KG1 (cell line): ENCODE measurements around the gene CTRB1.
"Not testable (repeated sequence)": the region's sequence is repeated elsewhere in the genome, so short reads cannot be mapped to it uniquely, and the experiment has no call there.

ENCODE experiments used
- DNase-seq: peaks from one replicate; lab custom pipeline; 2025; lab: John Stamatoyannopoulos, UW

Gene CTRB1

DNA sequence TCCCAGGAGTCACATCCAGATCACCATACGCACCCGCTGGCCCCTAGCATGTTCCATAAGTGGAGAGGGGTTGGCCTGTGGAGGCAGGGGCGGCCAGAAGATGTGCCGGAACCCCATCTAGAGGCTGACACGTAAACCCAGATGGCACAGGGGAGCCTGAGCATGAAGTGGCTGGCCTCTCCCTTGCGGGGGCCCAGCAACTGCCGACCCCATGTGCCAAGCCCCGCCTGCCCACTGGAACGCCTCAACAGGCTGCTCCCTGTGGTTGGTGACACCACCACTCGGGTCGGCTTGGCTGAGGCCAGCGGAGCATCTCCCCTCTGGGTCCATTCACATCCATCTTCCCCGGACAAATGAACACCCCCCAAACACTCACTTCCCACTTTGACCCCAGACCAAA lies 23.2 kb downstream of the CTRB1 start:
- no peak for DNase-seq

DNA sequence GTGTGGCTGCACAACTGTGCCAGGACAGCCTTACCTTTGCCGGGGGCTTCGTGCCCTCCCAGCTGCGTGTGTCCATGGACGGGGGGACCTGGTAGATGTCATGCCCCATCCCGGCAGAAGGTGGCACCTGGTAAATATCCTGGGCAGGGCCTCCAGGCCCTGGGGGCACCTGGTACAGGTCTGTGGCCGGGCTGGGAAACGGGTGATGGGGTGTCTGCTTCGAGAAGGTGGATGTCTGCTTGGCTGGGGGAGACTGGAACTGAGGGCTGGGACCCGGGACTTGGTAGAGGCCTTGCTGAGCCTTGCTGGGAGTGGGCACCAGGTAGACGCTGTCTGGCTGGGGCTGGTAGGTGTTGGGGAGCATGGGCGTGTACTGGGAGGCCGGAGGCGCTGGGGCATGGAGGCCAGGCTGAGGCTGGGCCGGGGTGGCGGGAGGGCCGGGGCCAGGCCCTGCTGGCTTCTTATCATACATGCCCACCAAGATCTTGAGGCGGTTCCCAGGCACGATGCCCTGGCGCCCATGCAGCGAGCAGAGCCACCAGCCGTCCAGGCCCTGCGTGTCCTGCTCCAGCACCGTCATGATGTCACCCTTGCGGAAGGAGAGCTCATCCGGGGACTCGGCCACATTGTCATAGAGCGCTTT lies 23.8 kb downstream of the CTRB1 start:
- DNase-seq = not testable (repeated sequence)

DNA sequence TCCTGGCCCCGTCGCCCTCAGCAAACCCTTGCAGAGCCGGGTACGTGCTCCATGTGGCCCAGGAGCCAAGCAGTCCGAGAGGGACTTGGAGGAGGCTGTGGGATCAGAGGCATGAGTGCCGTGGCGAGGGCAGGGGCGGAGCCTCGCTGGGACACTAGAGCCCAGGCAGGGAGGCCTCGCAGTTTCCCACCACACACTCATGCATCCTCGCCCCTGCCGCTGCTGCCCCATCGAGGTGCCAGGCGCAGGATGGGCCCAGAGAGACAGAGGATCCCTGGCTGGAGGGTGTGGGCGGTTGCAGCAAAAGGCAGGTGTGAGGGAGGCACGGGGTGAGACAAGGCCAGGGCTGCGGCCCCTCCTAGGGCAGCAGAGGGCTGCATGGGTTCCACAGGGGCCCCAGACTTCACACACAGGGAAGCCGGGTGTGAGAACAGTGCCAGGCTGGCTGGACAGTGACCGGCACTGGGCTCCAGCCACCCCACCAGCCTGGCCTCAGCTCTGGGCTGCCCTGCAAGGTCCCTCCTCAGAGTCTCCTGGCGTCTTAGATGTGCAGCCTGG lies 25.0 kb downstream of the CTRB1 start:
- DNase-seq = no peak

DNA sequence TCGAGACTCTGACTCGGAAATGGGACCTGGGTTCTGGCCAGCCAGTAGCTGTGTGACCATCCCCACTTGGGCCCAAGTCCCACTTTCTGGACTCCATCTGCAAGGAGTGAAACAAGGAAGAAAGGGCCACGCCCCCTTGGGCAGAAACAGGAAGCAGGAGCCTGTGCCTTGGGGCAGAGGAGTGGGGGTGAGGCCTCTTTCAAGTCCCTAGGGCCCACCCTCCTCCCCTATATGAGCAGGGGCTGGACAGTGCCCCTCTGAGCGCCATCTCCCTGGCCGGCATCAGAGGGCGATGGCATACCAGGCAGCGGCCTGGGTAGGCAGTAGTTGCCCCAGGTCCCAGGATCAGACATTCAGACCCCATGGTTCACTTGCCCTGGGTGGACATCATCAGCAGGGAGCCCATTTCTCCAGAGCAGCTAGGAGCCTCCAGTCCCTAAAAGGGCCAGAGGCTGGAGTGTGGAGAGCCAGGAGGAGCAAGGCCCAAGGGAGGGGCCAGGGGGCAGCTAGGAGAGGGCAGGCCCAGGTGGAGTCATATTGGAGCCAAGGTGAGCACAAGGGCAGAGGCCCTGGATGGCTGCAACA lies 25.5 kb downstream of the CTRB1 start:
- no peak for DNase-seq

DNA sequence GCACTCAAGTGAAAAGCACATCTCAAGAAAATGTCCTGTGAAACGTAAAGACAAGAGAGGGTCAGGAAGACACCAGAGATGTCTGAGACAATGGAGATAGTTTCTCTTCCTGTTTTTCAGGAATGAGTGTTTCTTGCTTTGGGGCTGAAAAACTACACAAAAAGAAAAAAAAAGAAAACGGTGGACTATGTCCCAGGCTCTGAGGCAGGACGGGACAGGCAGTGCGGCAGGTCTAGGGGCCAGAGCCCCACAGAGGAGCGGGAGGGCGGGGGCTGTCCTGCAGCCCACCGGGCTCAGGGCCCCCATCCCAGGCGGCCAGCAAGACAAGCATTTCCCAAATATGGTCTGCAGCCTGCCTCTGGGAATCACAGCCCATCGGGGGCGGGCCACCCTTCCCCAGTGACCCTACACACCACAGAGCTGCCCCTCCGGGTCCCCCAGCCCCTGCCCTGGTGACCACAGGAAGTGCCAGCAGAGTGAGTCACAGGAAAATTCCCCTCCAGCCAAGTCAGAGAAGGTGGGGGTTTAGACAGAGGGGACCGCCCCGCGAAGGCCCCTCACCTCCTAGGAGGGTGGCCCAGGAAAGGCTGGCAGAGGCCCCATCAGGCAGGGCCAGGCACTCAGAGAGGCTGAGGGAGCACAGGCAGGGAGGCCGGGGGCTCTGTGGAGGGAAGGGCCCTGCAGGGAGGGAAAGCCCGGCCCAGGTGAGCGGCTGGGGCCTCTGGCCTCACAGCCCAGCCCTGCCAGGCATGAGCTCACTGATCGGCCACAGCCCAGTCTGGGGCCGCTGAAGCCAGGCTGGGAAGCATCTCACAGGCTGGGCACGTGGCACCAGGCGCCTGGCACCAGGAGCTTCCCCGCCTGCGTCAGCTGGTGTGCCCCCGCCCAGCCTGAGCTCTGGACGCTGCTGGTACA lies 26.3 kb downstream of the CTRB1 start:
- no peak for DNase-seq

DNA sequence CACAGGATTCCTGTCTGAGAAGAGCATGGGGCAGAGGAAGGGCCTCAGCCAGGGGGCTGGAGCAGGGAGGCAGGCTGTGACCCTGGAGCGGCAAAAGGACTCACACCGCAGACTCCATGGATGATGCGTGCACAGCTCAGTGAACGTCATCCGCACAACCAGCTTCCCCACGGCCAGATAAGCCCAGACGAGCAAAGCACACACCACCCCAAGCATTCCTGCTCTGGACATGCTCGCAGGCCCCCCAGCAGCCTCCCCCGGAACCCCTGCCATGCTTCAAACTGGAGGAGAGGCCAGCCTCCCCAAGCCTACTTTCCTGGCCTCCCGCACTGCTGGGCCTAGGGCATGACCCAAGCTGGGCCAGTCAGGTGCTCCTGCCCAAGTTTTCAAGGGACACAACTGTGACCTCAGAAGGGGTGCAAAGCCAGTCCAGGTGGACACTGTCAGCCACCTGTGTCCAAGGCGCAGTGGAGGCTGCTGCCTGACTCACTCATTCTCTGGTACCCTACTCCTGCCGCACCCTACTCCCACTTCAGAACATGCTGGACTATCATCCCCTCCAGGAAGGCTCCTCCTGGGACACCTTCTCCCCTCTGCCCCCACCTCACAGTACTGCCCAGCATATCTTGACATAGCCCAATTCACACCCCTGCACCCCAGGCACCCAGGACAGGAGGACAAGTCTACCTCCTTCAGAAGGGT lies 27.9 kb downstream of the CTRB1 start:
- DNase-seq = no peak

DNA sequence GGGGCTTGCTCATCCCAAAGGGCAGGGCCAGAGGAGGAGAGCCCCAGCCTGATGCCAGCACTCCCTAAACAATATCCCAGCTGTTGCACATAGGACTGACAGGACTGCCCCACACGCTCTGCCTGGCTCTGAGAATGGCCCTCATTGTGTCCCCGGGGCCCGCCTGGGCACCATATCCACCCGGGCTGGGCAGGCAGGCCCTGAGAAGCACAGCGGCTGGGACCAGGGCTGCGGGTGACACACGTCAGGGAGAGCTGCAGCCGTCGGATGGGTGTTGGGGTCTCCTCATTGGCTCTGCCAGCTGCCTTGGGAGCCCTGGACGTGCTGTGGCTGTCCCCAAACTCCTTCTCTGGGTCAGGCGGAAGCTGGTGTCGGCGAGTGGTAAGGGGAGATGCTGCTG lies 28.5 kb downstream of the CTRB1 start:
- DNase-seq = no peak

DNA sequence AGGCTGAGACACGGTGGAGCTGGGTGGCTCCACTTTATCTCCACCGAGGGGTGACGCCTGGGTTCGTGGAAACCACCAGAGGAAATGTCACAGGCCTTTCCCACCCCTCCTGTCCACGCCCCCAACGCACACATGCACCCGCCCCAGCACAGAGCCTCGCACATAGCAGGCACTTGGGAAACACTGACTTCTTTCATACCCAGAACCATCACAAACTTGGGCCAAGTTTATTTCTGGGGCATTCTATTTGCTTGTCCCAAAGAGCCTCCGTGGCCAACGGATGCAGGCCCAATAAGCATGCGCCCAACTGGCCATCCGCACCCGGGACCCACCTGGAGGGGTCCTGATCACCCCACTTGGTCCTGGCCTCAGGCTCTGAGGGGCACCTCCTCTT lies 29.4 kb downstream of the CTRB1 start:
- no peak for DNase-seq

DNA sequence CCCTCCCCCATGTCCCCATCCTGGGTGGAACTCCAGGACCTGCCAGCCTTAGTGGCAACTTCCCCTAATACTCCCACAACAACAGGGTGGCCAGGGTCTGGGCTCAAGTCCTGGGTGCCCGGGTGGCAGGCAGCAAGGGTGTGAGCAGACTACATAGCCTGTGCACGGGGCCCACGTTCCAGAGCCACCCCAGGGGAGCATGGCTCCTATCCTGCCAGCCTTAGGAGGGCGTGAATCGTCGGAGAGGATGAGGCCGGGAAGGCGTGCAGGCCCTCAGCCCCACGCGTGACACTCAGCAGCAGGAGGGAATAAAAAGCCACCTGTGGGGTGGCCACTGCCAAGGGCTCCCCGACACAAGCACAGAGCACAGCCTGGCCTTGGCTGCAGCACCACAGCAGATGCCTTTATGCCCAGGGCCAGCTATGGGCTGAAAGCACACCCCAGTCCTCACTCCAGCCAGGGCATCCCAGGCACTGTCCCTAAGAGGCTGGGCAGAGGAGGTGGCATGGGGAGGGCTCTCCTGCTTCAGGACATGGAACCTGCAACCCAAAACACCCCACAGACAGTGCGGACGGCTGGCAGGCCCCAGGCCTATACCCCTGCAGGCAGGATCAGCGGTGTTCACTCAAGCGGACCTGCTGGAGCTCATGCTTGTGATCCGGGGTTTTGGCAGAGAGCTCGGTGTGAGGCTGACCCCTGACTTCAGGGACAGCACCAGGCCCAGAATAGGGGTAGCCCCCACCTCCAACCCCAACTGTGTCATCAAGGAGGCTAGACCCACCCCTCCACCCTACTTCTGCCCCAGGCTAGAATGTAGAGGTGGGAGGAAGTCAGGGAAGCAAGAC lies 30.0 kb downstream of the CTRB1 start:
- DNase-seq = no peak

DNA sequence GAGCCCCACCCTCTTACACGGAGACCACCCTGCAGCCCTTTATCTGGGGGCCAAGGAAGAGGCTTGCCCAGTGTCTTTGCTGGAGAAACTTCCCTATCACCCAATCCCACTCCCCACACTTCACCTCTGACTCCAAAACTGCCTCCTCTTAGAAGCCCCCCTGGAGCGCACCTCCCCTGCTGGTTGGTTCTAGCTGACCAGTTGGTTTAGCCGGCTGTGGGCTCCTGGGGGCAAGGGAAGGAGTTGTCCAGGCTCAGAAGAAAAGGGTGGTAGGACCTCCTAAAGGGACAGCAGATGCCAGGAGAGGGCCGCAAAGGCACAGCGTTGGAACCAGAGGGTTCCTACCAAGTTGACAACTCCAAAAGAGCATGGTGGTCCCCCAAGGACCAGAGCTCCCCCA lies 30.7 kb downstream of the CTRB1 start:
- DNase-seq = no peak

DNA sequence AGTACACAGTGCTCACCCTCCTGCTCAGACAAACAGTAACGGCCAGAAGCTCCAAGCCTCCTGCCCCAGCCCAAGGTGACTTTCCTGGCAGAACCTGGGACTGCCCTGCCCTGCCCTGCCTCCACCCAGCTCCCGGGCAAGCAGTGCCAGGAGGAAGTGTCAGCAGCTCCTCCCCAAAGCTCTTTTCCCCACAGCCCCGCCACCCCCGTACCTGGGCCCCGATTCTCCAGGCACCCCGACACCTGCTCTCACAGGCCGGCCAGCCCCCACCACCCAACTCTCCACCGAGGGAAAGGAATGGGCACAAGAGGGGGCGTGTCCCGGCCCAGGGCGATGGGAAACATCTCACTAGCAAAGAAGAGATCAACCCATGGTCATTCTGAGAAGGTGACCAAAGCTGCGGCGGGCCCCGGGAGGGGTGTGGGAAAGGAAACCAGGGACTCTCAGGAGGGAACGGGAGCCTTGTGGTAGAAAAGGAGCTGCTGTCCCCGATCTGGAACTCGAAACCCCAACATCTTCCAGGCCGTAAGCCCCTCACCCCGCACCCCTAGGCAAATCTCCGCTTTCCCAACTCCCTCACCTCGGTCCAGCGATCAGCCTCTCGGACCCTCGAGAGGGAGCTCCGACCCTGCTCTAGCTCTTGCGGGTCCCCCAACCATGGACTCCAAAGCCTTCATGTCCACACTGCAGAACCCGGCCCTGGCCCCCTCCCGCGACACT lies 31.5 kb downstream of the CTRB1 start:
- no peak for DNase-seq

DNA sequence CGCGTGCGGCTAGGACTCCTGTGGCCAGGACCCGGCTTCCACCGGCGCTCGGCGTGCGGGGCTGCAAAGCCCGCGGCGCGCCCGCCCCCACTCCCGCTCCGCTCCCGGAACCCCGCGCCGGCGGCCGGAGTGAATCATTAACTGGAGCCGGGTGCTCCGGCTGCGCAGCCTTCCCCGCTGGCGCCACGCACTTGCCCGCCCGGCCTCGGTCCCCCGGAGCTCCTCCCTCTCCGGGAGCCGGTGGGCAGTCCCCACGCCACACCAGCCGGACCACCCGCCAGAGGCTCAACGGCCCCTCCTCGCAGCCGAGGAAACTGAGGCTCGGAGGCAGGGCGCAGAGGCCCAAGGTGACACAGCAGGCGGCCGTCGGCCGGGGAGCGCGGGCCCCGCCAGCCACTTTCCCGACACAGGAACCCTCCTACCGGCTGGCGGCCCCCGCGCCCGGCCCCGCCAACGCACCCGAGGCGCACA lies 32.1 kb downstream of the CTRB1 start:
- DNase-seq = no peak

DNA sequence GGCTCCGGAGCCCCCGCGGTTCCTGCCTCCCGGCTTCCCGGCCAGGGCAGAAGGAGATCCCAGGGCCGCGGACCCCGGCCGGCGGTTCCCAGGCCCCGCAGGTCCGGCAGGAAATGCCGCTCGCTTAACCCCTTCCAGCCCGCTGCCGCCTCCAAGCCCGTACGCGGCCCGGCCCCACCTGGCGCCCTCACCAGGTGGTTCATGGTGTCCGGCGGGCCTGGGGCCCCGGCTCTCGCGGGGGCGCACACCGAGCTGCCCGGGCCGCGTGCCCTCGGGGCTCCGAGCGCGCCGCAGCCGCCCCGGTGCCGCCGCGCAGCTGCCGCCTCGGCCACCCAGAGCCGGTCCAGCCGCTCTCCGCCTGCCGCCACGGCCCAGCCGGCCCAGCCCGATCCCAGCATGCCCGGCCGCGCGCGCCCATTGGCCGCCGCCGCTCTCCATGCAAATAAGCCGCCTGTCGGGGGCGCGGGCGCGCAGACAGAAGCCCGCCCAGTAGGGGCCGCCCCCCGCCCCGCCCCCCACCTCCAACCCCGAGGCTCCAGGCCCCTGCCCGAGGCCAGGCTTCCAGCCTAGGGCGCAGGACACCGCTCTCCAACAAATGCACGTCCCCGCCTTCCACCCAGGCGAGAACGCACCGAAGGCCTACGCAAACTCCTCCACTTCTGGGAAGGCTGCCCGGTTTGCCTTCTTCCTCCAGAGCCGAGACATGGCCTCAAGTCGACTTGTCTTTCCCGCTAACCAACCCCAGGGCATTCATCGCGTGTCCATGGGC lies 32.7 kb downstream of the CTRB1 start, which contains the start of gene BCAR1:
TSS of gene BCAR1 (minus strand) at position 345 of the 769 bp plus-strand sequence. CDS start at position 203, 142 bp downstream.
- DNase-seq = no peak

DNA sequence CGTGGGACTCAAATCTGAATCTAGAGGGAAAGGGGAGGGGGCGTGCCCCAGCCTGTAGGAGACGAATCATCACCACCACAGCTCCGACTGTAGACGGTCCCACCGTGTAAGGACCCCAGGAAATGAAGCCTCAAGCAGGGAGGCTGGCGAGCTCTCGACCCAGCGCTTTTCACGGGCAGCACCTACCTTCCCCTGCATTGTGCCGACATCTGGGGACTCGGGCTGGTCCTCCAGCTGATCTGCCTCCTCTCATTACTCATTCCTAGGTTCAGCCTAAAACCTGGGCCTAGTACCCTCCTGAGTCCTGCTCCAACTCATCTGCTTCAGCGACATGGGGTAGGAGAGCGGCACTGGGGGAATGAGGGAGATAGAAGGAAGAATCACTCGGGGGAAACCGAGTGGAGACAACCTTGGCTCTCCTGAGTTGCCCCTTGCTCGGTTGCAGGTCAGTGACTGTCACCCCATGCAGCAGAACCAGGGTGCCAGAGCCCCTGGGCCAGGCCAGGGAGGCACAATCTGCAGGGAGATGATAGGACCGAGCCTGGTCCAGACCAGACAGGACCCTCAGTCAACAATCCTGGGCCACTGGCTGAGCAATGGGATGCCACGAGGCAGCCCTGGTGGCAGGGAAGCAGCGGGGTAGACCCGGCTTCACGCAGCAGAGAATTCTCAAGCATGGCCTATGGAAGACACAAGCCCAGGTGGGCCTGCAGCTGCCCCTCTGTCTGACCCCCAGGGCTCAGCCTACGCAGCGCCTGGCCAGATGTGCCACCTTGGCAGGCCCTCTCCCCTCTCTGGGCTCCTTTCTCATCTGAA lies 33.5 kb downstream of the CTRB1 start:
- DNase-seq = no peak

DNA sequence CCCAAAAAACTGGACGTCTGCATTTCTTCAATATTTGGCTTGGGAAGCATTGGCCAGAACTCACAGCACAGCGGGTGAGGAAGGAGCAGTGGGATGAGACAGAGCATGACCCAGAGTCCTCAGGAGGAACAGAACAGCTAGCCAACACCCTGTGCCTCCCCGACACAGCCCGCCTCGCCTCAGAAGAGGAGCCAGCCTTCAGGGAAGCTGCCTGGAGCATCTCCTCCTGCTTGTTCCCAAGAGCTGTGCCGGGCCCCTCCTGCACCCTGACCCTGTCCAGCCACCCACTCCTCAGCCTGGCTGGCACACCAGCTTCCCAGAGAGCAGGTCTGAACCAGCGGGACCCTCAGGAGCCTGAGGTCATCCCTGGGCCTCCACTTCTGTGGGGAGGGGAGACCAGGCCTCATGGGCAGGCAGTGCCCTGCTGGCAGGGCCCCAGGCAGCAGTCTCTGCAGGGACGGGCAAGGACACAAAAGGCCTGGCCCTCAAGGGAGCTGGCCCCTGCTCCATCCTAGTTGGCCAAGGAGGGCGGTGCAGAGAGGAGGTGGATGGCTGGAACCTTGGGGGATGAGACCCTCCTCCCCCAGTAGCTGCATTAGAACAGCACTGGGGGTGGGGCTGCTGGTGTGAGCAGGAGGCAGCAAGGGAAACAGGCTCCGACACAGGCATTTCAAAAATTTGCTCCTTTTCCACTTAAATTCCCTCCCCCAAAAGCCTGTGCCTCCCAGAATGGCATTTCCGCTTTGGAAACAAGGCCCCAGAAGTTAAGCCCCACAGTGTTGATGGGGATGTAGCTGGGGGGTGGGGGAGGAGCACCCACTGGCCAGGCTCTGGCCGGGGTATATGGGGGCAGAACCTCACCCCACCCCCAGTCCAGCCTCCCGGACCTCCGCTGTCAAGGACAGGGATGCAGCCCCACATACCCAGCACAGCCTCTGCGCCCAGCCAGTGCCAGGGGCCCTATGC lies 34.4 kb downstream of the CTRB1 start:
- DNase-seq = no peak

DNA sequence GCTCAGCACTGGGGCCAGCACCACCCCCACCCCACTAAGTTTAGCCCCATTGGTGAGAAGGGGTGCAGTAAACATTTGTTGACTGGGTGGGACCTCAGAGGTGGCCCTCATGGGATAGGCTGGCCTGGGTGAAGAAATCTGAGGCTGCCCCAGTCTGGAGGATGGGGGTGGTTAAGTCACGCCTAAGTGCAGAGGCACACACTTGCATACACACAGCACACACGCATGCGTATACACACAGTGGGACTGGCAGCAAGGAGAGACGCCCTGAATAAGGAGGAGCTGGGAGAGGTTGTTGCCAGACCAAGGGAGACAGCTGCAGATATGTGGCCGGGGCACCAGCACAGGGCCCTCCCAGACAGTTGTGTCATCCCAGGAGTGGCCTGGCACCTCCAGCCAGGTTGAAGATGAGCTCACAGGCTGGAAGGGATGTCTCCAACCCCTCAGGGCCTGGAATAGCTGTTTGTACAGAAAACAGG lies 35.6 kb downstream of the CTRB1 start:
- DNase-seq = no peak

DNA sequence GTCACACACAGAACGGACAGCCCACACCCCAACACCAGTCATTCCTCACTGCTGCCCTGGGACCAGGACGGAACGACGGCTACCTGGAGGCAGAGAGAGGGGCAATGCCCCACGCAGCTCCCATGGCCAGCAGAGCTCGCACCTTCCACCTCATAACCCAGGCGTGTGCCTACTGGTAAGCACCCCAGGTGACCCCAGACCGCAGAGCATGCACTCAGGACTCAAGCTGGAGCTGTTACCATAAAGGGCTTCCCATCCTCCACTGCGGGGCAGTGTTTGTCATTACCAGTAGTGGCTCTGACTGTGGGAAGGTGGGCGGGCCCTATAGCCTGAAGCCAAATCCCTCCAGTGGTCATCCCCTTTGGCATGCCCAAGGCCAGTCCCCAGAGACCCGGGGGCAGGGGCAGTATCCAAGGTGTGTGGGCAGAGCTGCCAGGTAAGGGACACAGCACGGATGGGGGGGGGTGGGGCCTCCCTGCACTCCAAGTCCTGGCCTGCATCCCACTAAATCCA lies 37.3 kb downstream of the CTRB1 start:
- no peak for DNase-seq
